Measurements from ENCODE around the gene ARFRP1. TPM values are rescaled to one million over a fixed set of nuclear protein-coding genes. Genes with fewer than 3 reads are reported as not detected.
A peak's percentile ranks its signal among the peaks of the same experiment; 100 is the strongest.

The ARFRP1 gene
- total RNA-seq, 1 donor from 2014 or later: 49.4 TPM

DNA sequence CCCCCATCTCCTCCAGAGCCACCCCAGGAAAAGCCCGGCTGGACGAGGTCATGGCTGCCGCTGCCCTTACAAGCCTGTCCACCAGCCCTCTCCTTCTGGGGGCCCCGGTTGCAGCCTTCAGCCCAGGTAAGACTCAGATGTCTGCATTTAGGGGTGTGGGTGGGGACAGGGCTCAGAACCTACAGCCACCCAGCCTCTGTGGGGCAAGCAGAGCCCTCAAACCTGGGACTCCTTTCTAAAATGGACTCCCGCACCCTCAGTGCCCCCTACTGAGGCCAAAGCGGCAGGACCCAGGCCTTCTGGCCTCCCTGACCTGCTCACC lies 33.5 kb upstream of the ARFRP1 start:
- TF ChIP-seq, protein P1, sequence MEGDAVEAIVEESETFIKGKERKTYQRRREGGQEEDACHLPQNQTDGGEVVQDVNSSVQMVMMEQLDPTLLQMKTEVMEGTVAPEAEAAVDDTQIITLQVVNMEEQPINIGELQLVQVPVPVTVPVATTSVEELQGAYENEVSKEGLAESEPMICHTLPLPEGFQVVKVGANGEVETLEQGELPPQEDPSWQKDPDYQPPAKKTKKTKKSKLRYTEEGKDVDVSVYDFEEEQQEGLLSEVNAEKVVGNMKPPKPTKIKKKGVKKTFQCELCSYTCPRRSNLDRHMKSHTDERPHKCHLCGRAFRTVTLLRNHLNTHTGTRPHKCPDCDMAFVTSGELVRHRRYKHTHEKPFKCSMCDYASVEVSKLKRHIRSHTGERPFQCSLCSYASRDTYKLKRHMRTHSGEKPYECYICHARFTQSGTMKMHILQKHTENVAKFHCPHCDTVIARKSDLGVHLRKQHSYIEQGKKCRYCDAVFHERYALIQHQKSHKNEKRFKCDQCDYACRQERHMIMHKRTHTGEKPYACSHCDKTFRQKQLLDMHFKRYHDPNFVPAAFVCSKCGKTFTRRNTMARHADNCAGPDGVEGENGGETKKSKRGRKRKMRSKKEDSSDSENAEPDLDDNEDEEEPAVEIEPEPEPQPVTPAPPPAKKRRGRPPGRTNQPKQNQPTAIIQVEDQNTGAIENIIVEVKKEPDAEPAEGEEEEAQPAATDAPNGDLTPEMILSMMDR (IDR thresholded peaks at IDR 0.05): no peak
- H3K4me3 ChIP-seq: peak overlapping the region; percentile 63
- H3K27me3 ChIP-seq: no peaks in the 10 kb centered on the region
- ATAC-seq (no peak), DNase-seq (no peak)
- intact Hi-C loops (cut with DNase I): no loop called here
- H3K27ac ChIP-seq: peak overlapping the region; percentile 86
- peaks cover 30% of the 10 kb centered on the region for H3K4me1 ChIP-seq
- no peaks in the 10 kb centered on the region for H3K9me3 ChIP-seq
- peaks cover 26% of the 10 kb centered on the region for H3K36me3 ChIP-seq

DNA sequence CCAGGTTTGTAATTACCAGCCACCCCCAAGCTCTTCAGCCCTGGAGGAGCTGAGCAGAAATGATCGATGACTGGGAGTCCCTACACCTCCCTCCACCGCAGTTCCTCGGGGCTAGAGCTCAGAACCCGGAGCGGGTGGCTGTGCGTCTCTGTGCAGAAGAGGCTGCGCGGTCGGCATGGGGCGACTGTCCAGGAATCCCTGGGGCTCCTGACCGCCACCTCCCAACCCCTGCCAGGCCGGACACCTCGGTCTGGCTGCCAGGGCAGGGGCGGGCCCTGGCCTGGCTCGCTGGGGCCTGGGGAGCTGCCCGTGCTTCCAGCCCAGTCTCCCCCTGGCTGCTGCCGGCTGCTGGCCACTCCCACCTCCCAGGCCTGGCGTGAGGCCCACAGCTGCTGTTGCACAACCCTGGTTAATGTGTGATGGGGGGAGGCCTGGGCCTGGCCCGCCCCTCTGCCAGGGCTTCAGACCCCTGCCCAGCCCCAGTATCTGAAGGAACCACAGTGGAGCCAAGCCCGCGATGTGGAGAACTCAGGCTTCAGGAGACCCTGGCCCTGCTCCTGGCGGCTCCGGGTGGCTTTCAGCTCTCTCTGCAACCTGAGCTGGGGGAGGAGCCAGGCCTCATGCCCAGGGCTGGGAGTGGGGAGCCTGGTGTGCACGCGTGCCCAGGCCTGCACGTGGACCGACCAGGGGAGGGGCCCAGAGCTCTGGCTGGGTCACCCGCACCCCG lies 33.0 kb upstream of the ARFRP1 start:
- ATAC-seq (peak; percentile 75), DNase-seq (peak; percentile 95)
- Histone ChIP-seq H3K4me3 (peak overlapping the region; percentile 63), H3K27ac (peak overlapping the region; percentile 86), H3K9me3 (no peaks in the 10 kb centered on the region), H3K27me3 (no peaks in the 10 kb centered on the region), H3K36me3 (peaks cover 30% of the 10 kb centered on the region), H3K4me1 (peaks cover 30% of the 10 kb centered on the region)
- TF ChIP-seq, protein P1 (IDR thresholded peaks at IDR 0.05): no peak
- intact Hi-C loops (cut with DNase I): no loop called here

DNA sequence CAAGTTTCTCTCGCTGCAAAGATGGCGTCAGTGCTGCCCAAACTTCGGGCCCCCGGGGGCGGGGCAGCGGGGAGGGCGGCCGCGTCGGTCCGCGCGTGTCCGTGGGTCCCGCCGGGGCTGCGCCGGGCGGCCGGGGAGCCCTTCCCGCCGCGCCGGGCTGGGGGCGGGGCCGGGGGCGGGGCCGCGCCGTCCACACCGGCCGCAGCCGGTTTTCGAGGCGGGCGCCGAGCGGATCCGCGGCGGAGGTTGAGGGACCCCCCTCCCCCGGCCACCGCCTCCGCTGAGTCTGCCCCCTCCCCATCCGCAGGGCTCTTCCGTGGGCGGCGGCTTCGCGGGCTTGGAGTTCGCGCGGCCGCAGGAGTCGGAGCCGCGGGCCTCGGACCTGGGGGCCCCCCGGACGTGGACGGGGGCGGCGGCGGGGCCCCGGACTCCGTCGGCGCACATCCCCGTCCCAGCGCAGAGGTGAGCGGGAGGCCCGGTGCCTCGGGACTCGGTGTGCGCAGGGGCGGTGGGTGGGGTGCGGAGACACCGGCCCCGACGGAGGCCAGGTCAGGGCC lies 32.4 kb upstream of the ARFRP1 start:
- DNase-seq (peak; percentile 82), ATAC-seq (peak; percentile 32)
- Histone ChIP-seq H3K4me1 (peaks cover 30% of the 10 kb centered on the region), H3K9me3 (no peaks in the 10 kb centered on the region), H3K4me3 (peak overlapping the region; percentile 63), H3K36me3 (peaks cover 36% of the 10 kb centered on the region), H3K27ac (peak overlapping the region; percentile 86), H3K27me3 (no peaks in the 10 kb centered on the region)
- intact Hi-C loops (cut with DNase I): no loop called here
- TF ChIP-seq, protein P1 (IDR thresholded peaks at IDR 0.05): no peak

DNA sequence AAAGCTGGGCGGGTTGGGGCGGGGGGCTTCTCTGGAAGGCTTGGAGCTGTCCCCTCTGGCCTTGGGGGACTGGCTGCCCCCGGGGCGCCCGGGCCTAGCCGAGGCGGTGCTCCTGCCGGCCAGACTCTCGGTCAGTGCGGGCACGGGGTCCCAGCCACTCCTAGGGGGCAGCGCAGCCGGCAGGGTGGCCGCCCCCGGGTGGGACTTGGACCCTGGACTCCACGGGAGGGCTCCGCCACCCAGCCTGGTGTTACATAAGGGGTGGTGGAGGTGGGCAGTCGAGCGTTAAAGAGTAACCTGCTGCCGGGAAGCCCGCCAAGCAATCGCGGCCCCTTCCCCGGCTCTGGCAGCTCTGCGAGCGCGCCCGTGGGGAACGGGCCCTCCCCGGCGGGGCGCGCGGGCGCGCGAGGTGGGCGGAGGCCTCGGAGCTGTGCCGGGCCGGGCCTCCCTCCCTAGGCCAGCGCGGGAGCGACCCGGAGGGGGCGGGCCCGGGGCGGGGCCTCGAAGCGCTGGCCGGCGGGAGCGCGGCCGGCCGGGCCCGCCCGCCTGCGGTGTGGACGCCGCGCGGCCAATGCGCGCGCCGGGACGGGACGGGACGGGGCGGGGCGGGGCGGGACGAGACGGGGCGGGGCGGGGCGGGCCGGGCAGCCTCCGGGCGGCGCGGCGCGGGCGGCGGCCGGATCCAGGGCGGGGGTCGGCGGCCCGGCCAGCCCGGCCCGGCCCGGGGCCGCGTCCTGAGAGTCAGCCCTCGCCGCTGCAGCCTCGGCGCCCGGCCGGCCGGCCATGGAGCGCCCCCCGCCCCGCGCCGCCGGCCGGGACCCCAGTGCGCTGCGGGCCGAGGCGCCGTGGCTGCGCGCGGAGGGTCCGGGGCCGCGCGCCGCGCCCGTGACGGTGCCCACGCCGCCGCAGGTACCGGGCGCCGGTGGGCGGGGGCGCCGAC lies 31.6 kb upstream of the ARFRP1 start, which contains the start of gene SLC2A4RG:
SLC2A4RG (plus strand) TSS at position 647 of the 940 bp plus-strand sequence; CDS start at position 784, 137 bp downstream.
- Histone ChIP-seq H3K4me1 (peaks cover 30% of the 10 kb centered on the region), H3K27ac (peak within 1 kb of the TSS; percentile 86), H3K4me3 (peak within 1 kb of the TSS; percentile 63), H3K36me3 (peaks cover 43% of the 10 kb centered on the region), H3K27me3 (no peaks in the 10 kb centered on the region), H3K9me3 (no peaks in the 10 kb centered on the region)
- DNase-seq (peak; percentile 92), ATAC-seq (peak; percentile 81)
- intact Hi-C loops (cut with DNase I): no loop called here
- TF ChIP-seq, protein P1 (IDR thresholded peaks at IDR 0.05): no peak

DNA sequence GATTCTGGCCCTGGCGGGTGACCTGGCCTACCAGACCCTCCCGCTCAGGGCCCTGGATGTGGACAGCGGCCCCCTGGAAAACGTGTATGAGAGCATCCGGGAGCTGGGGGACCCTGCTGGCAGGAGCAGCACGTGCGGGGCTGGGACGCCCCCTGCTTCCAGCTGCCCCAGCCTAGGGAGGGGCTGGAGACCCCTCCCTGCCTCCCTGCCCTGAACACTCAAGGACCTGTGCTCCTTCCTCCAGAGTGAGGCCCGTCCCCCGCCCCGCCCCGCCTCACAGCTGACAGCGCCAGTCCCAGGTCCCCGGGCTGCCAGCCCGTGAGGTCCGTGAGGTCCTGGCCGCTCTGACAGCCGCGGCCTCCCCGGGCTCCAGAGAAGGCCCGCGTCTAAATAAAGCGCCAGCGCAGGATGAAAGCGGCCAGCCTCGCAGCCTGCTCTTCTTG lies 30.9 kb upstream of the ARFRP1 start:
- Histone ChIP-seq H3K9me3 (no peaks in the 10 kb centered on the region), H3K4me3 (peak overlapping the region; percentile 61), H3K36me3 (peaks cover 46% of the 10 kb centered on the region), H3K27ac (peak overlapping the region; percentile 77), H3K27me3 (no peaks in the 10 kb centered on the region), H3K4me1 (peaks cover 30% of the 10 kb centered on the region)
- ATAC-seq (peak; percentile 37), DNase-seq (peak; percentile 89)
- intact Hi-C loops (cut with DNase I): no loop called here
- TF ChIP-seq, protein P1 (IDR thresholded peaks at IDR 0.05): no peak

Measured in upper lobe of right lung (tissue), 1 donor.